Measurements from ENCODE around the gene FOXF2. TPM values are rescaled to one million over a fixed set of nuclear protein-coding genes. Genes with fewer than 3 reads are reported as not detected.

Gene FOXF2
- total and polyA plus RNA-seq, 2 of the 4 experiments (the other 2 are of a cell fraction): 2.5 to 16.3 TPM

GRCh38 chr6:1346558-1347091, 42.8 kb upstream of the FOXF2 start:
- Histone ChIP-seq H3K27me3 (ENCODE audit: control insufficient read depth, insufficient read depth, low read length) (no peaks in the 10 kb centered on the region), H3K9ac (ENCODE audit: low read depth, low read length) (no peak overlapping the region), H2AK5ac (ENCODE audit: low read depth, low read length) (no peak overlapping the region), H3K14ac (replicated peaks; ENCODE audit: low read depth, low read length) (no peak overlapping the region), H2AFZ (replicated peaks; ENCODE audit: low read length, poor library complexity) (no peak overlapping the region), H4K8ac (ENCODE audit: low read depth in 2 of 2, low read length in 2 of 2) (no peak overlapping the region), H3K4me3 (ENCODE audit: insufficient read depth, low read depth, low read length) (no peak overlapping the region), H3K9me1 (ENCODE audit: insufficient read depth, low read length) (0 out of 2 replicates have a peak, but pooled peaks cover 4% of the 10 kb centered on the region), H2BK120ac (ENCODE audit: low read depth, low read length) (no peak overlapping the region), H3K36me3 (ENCODE audit: control insufficient read depth, insufficient read depth, low read length) (no peaks in the 10 kb centered on the region), H3K4me1 (ENCODE audit: control insufficient read depth, insufficient read depth, low read length) (peaks cover 7% of the 10 kb centered on the region), H3K23ac (ENCODE audit: low read depth, low read length) (no peak overlapping the region), H2AK9ac (replicated peaks; ENCODE audit: low read depth, low read length, poor library complexity) (peak overlapping the region; percentile 60), H3K18ac (ENCODE audit: low read depth, low read length) (no peak overlapping the region), H3K9me3 (ENCODE audit: control insufficient read depth, insufficient read depth, low read length) (peaks cover 3% of the 10 kb centered on the region; the same call in 1 of the 2 replicates), H3K4ac (ENCODE audit: low read depth, low read length) (no peak overlapping the region), H3K79me1 (ENCODE audit: low read depth in 1 of 2, low read length in 2 of 2) (no peaks in the 10 kb centered on the region), H4K91ac (ENCODE audit: insufficient read depth, low read depth, low read length) (no peak overlapping the region), H3K27ac (ENCODE audit: insufficient read depth, low read length) (no peak overlapping the region), H2BK20ac (ENCODE audit: low read depth, low read length) (no peak overlapping the region), H3K4me2 (ENCODE audit: low read depth, low read length) (peak overlapping the region; percentile 5; the same call in 1 of the 2 replicates), H2BK15ac (ENCODE audit: low read depth, low read length) (no peak overlapping the region), H2BK5ac (ENCODE audit: low read depth, low read length, poor library complexity, severe bottlenecking) (no peak overlapping the region), H4K5ac (ENCODE audit: low read depth, low read length) (no peak overlapping the region), H4K20me1 (ENCODE audit: insufficient read depth, low read length) (no peaks in the 10 kb centered on the region), H3K56ac (ENCODE audit: extremely low read depth, insufficient read depth, low read length) (no peak overlapping the region)
- intact Hi-C loops (cut with micrococcal nuclease): no loop called here
- ATAC-seq (ENCODE audit: low read depth) (peak; percentile 75), DNase-seq (no peak)
- in situ Hi-C loops (cut with MboI; ENCODE audit: low sequenced_read_pairs): no loop called here
- BruUV-seq (replicated peaks): no TSS peak
- ChIA-PET CTCF (no interaction called here), POLR2A (ENCODE audit: unreplicated experiment) (interaction anchor here (0.6 kb wide), 1 partner anchor 1865 kb away, joined by 3 read pairs; no protein-coding TSS in a partner anchor)
- 13% methylated on average over 1 of the region's 5 CpGs; no CpG with 5 or more reads in 1 of the 2 experiments for WGBS, 2 experiments (ENCODE audit: extremely low coverage in 2 of 2, insufficient read length in 1 of 2)
- no peak for TF ChIP-seq CHD1 (IDR thresholded peaks at IDR 0.05; ENCODE audit: low read depth, low read length)
- no peak for TF ChIP-seq SMC3 (IDR thresholded peaks at IDR 0.05; ENCODE audit: low read depth, low read length)
- TF ChIP-seq RCOR1 (IDR thresholded peaks at IDR 0.05; ENCODE audit: insufficient replicate concordance, low read length): no peak
- TF ChIP-seq, protein P1, sequence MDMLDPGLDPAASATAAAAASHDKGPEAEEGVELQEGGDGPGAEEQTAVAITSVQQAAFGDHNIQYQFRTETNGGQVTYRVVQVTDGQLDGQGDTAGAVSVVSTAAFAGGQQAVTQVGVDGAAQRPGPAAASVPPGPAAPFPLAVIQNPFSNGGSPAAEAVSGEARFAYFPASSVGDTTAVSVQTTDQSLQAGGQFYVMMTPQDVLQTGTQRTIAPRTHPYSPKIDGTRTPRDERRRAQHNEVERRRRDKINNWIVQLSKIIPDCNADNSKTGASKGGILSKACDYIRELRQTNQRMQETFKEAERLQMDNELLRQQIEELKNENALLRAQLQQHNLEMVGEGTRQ (IDR thresholded peaks at IDR 0.05; ENCODE audit: low read depth, low read length): no peak
- no peak for TF ChIP-seq NFE2L2 (IDR thresholded peaks at IDR 0.05; ENCODE audit: low read depth, low read length)
- TF ChIP-seq, protein P2, sequence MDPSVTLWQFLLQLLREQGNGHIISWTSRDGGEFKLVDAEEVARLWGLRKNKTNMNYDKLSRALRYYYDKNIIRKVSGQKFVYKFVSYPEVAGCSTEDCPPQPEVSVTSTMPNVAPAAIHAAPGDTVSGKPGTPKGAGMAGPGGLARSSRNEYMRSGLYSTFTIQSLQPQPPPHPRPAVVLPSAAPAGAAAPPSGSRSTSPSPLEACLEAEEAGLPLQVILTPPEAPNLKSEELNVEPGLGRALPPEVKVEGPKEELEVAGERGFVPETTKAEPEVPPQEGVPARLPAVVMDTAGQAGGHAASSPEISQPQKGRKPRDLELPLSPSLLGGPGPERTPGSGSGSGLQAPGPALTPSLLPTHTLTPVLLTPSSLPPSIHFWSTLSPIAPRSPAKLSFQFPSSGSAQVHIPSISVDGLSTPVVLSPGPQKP (IDR thresholded peaks at IDR 0.05; ENCODE audit: borderline replicate concordance, low read depth, low read length): no peak
- no peak for TF ChIP-seq CTCF (conservative IDR thresholded peaks at IDR 0.05; ENCODE audit: low read depth, low read length)
- TF ChIP-seq MXI1 (IDR thresholded peaks at IDR 0.05; ENCODE audit: borderline replicate concordance, low read depth, low read length): no peak
- no peak for TF ChIP-seq CEBPB (IDR thresholded peaks at IDR 0.05; ENCODE audit: low read depth, low read length)
- no peak for TF ChIP-seq POLR2A (IDR thresholded peaks at IDR 0.05; ENCODE audit: low read depth, low read length)
- no peak for TF ChIP-seq RAD21 (IDR thresholded peaks at IDR 0.05; ENCODE audit: low read length)
- TF ChIP-seq BHLHE40 (IDR thresholded peaks at IDR 0.05; ENCODE audit: low read depth, low read length): no peak
- no peak for TF ChIP-seq MAZ (IDR thresholded peaks at IDR 0.05; ENCODE audit: borderline replicate concordance, low read depth, low read length)
- TF ChIP-seq MAFK (IDR thresholded peaks at IDR 0.05; ENCODE audit: low read depth, low read length): no peak
- TF ChIP-seq RFX5 (IDR thresholded peaks at IDR 0.05; ENCODE audit: low read depth, low read length): no peak
- TF ChIP-seq FOS (IDR thresholded peaks at IDR 0.05; ENCODE audit: low read depth, low read length): no peak
- dilution Hi-C loops (cut with HindIII; ENCODE audit: low sequenced_read_pairs, unreplicated experiment): no loop called here

Data from IMR-90 (cell line).